Measurements from ENCODE around the gene EIF4E1B. TPM values are rescaled to one million over a fixed set of nuclear protein-coding genes. Genes with fewer than 3 reads are reported as not detected.
A peak's percentile ranks its signal among the peaks of the same experiment; 100 is the strongest.

EIF4E1B gene
- total and polyA plus RNA-seq, 2 experiments from 2014 or later, result not detected

DNA sequence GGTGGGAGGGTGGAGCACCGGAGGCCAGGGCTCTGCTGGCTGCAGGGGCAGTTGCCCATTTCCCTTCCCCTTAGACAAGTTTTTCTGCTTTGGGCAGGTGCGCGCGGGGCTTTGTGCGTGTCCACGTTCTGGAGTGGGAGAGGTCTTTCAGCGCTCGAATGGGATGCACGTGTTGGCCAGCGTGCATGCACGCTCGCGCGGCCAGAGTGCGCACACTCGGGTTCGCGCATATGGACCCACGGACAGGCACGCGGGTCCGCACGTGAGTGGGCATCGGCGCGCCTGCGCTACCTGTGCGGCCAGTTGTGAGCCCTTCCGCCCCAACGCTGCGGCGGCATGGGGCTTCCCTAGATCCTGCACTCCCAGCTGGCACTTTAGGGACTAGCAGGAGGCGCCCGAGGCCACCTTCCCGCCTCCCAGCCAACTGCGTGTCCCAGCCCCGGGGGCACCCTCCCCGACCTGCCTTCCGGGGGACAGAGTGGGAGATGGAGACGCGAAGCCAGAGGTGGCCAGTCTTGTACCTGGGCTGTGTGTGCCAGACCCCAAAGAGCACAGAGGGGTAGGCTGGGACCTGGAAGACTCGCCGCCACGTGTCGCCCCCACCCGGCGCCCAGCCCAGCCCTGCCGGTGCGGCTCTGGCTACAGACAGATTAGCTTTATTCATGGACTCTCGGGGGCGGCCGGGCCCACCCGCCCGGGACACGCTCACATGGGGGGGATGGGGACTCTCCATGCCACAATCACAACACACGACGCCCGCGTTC, 10.7 kb upstream of the EIF4E1B start:
- no peak overlapping the region for H3K4me3 ChIP-seq
- peaks cover 20% of the 10 kb centered on the region for H3K27me3 ChIP-seq
- peaks cover 14% of the 10 kb centered on the region for H3K4me1 ChIP-seq (ENCODE audit: low read depth)
- H3K27ac ChIP-seq, result no peak overlapping the region
- no peak for DNase-seq (ENCODE audit: low read depth in 1 of 2, low spot score in 1 of 2)
- no peaks in the 10 kb centered on the region for H3K36me3 ChIP-seq
- TF ChIP-seq, protein P1, sequence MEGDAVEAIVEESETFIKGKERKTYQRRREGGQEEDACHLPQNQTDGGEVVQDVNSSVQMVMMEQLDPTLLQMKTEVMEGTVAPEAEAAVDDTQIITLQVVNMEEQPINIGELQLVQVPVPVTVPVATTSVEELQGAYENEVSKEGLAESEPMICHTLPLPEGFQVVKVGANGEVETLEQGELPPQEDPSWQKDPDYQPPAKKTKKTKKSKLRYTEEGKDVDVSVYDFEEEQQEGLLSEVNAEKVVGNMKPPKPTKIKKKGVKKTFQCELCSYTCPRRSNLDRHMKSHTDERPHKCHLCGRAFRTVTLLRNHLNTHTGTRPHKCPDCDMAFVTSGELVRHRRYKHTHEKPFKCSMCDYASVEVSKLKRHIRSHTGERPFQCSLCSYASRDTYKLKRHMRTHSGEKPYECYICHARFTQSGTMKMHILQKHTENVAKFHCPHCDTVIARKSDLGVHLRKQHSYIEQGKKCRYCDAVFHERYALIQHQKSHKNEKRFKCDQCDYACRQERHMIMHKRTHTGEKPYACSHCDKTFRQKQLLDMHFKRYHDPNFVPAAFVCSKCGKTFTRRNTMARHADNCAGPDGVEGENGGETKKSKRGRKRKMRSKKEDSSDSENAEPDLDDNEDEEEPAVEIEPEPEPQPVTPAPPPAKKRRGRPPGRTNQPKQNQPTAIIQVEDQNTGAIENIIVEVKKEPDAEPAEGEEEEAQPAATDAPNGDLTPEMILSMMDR (IDR thresholded peaks at IDR 0.05; ENCODE audit: low read depth, low read length), result no peak
- no peaks in the 10 kb centered on the region for H3K9me3 ChIP-seq (ENCODE audit: low read depth)

DNA sequence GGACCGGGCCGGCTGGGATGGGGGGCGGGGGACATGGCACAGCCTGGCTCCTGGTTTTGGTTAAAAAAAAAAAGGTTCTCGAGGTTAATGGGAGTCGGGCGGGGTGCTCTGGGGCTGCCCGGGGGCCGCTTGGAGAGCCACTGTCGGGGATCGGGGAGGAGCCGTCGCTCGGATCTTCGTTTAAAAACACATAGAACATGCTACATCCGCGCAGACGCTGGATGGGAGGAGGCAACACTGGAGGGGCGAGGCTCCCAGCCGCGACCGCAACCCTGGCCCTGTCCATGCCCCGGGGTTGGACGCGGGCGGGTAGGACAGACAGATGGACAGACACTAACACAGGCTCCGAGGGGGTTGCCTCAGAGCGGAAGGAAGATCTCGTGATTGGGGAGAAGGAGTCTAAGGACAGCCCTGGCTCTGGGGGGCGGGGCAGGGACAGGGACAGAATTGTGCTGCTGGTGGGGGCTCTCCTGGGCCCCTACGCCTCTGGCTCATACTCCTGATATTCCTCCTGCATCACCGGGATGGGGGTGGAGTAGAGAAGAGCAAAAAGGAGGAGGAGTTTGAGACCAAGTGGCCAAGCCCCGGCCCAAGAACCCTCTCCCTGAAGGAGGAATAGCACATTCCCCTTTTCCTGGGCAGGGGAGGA, 10.0 kb upstream of the EIF4E1B start:
- TF ChIP-seq, protein P1 (IDR thresholded peaks at IDR 0.05; ENCODE audit: low read depth, low read length), result no peak
- Histone ChIP-seq H3K4me3 (no peak overlapping the region), H3K36me3 (no peaks in the 10 kb centered on the region), H3K4me1 (ENCODE audit: low read depth) (peaks cover 14% of the 10 kb centered on the region), H3K9me3 (ENCODE audit: low read depth) (no peaks in the 10 kb centered on the region), H3K27me3 (peaks cover 20% of the 10 kb centered on the region), H3K27ac (no peak overlapping the region)
- DNase-seq (ENCODE audit: low read depth in 1 of 2, low spot score in 1 of 2), result peak in 1 of 2 donors; percentile 52

DNA sequence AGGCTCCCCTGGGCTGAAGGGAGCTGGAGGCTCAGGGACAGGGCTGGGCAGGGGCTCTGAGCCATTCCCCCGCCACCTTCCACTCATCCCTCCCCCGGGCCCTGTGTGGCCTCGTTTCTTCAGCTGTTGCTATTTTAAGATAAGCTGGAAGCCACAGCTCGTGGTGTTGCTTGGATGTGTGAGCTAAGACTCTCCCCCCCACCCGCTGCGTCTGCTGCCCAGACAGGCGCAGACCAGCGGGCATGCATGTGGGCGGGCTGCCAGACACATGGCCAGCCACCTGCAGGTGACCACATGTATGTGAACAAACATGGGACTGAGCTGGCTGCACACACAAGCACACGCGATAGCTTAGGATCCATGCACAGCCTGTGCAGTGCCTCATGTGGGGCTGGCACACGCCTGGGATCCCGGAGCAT, 8.8 kb upstream of the EIF4E1B start:
- TF ChIP-seq, protein P1 (IDR thresholded peaks at IDR 0.05; ENCODE audit: low read depth, low read length), result no peak
- Histone ChIP-seq H3K36me3 (no peaks in the 10 kb centered on the region), H3K4me3 (no peak overlapping the region), H3K27ac (no peak overlapping the region), H3K9me3 (ENCODE audit: low read depth) (no peaks in the 10 kb centered on the region), H3K27me3 (peaks cover 20% of the 10 kb centered on the region), H3K4me1 (ENCODE audit: low read depth) (peaks cover 9% of the 10 kb centered on the region)
- DNase-seq (ENCODE audit: low read depth in 1 of 2, low spot score in 1 of 2), result peak; percentile 43 to 56

DNA sequence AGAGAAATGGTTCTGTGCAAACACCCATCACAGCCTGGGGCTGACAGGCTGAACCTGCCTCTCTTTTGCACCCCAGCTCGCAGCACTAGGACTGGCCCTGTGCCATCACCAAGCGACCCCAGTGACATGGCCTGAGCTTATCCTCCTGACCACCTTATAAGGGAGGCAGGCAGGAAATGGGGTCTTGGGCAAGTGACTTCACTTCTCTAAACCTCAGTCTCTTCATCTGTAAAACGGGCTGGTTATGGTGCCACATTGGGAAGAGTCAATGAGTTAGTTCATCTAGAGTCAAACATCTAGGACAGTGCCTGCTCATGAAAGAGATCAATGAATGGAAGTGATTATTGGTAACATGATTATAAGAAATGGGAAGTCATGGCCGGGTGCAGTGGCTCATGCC, 6.3 kb upstream of the EIF4E1B start:
- no peak overlapping the region for H3K4me3 ChIP-seq
- H3K9me3 ChIP-seq (ENCODE audit: low read depth), result no peaks in the 10 kb centered on the region
- peaks cover 5% of the 10 kb centered on the region for H3K4me1 ChIP-seq (ENCODE audit: low read depth)
- no peaks in the 10 kb centered on the region for H3K36me3 ChIP-seq
- H3K27me3 ChIP-seq, result peaks cover 34% of the 10 kb centered on the region
- DNase-seq (ENCODE audit: low read depth in 1 of 2, low spot score in 1 of 2), result no peak
- H3K27ac ChIP-seq, result no peak overlapping the region
- TF ChIP-seq, protein P1 (IDR thresholded peaks at IDR 0.05; ENCODE audit: low read depth, low read length), result no peak

DNA sequence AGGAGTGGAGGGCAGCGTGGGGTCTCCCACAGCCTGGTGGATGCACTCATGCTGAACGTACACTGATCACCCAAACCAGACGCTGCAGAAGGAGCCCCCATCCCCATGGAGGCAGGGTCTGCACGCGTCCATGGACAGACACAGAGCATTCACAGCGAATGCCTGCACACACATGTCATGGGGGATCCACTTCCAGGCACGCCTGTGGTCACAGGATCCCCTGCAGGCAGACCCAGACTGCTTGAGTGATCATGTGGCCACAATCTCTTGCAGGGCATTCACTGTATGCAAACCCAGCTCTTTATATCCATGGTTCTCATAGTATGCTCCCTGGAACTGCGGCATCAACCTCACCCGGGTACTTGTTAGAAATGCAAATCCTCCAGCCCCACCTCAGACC, 5.5 kb upstream of the EIF4E1B start:
- Histone ChIP-seq H3K27me3 (peaks cover 34% of the 10 kb centered on the region), H3K9me3 (ENCODE audit: low read depth) (no peaks in the 10 kb centered on the region), H3K27ac (no peak overlapping the region), H3K4me1 (ENCODE audit: low read depth) (peaks cover 5% of the 10 kb centered on the region), H3K36me3 (no peaks in the 10 kb centered on the region), H3K4me3 (no peak overlapping the region)
- TF ChIP-seq, protein P1 (IDR thresholded peaks at IDR 0.05; ENCODE audit: low read depth, low read length), result no peak
- no peak for DNase-seq (ENCODE audit: low read depth in 1 of 2, low spot score in 1 of 2)
